Right atrium auricular region (tissue), 2 donors: ENCODE measurements around the gene SYCE1L. TPM values are rescaled to one million over a fixed set of nuclear protein-coding genes. Genes with fewer than 3 reads are reported as not detected.

Experiments used
- DNase-seq: peaks from one replicate; pipeline ENCODE4 v3.0.0-alpha.2; 2019; ENCODE audit warnings: low spot score
- H3K27ac ChIP-seq, 2 donors: fragments of 200-600 bp; sonication (generic); 1 replicate in 1 of 2; 2 replicates in 1 of 2; pipeline ENCODE4 v1.5.1; 2016 to 2019
- H3K27me3 ChIP-seq, 2 donors: fragments of 200-600 bp; sonication (generic); one replicate each; pipeline versions ENCODE4 v1.5.1 to v1.6.0; 2017 to 2019
- H3K36me3 ChIP-seq: fragments of 200-600 bp; sonication (generic); one replicate; pipeline ENCODE4 v1.5.1; 2016
- H3K4me1 ChIP-seq, 2 donors: fragments of 200-600 bp; sonication (generic); one replicate each; pipeline versions ENCODE4 v1.5.1 to v1.6.0; 2017 to 2019
- H3K4me3 ChIP-seq, 2 donors: fragments of 200-600 bp; sonication (generic); 1 replicate in 1 of 2; 2 replicates in 1 of 2; pipeline ENCODE4 v1.5.1; 2017 to 2019; ENCODE audit warnings: mild to moderate bottlenecking in 1 of 2, moderate library complexity in 1 of 2
- H3K9me3 ChIP-seq, 2 donors: fragments of 200-600 bp; sonication (generic); one replicate each; pipeline ENCODE4 v1.5.1; 2019
- CTCF ChIP-seq, 2 donors: fragments of 200-600 bp; sonication (generic); IDR thresholded peaks; one replicate each; pipeline ENCODE4 v1.5.1; 2019; ENCODE audit warnings: antibody characterized with exemption in 2 of 2
- total RNA-seq, 2 donors: library from RNA; depleted of rRNA; stranded (reverse); fragments of >200 nt; gene quantifications; one replicate each; pipeline ENCODE4 v1.1.0, GENCODE V29; 2016

Gene SYCE1L
- total RNA-seq, 2 donors from 2014 or later: 1.8 TPM; not detected in 1

- no peak for TF ChIP-seq CTCF (IDR thresholded peaks at IDR 0.05)
- no peaks in the 10 kb centered on the region for H3K27me3 ChIP-seq
- peaks cover 0 to 17% of the 10 kb centered on the region in 2 donors for H3K4me1 ChIP-seq
- H3K27ac ChIP-seq: no peak overlapping the region
- H3K36me3 ChIP-seq: no peaks in the 10 kb centered on the region
- no peak overlapping the region for H3K4me3 ChIP-seq
- DNase-seq: no peak
- no peaks in the 10 kb centered on the region for H3K9me3 ChIP-seq
These were observed 9.2 kb downstream of the SYCE1L start for GRCh38 chr16:77208382-77208781.

GRCh38 chr16:77211880-77212740, 12.9 kb downstream of the SYCE1L start:
- Histone ChIP-seq H3K36me3 (no peaks in the 10 kb centered on the region), H3K9me3 (no peaks in the 10 kb centered on the region), H3K27me3 (no peaks in the 10 kb centered on the region), H3K4me3 (peak overlapping the region; percentile 43 to 70), H3K27ac (peak overlapping the region; percentile 3 to 68), H3K4me1 (peaks cover 0 to 28% of the 10 kb centered on the region in 2 donors)
- peak; percentile 58 for DNase-seq
- TF ChIP-seq CTCF (IDR thresholded peaks at IDR 0.05): no peak

GRCh38 chr16:77212741-77213541, 13.7 kb downstream of the SYCE1L start:
- peaks cover 0 to 28% of the 10 kb centered on the region in 2 donors for H3K4me1 ChIP-seq
- peak; percentile 61 for DNase-seq
- H3K27ac ChIP-seq: peak overlapping the region; percentile 3 to 68

GRCh38 chr16:77213542-77214106, 14.4 kb downstream of the SYCE1L start:
- TF ChIP-seq CTCF (IDR thresholded peaks at IDR 0.05): no peak
- Histone ChIP-seq H3K4me1 (peaks cover 0 to 28% of the 10 kb centered on the region in 2 donors), H3K36me3 (no peaks in the 10 kb centered on the region), H3K9me3 (no peaks in the 10 kb centered on the region), H3K4me3 (no peak overlapping the region), H3K27me3 (no peaks in the 10 kb centered on the region), H3K27ac (no peak overlapping the region)
- DNase-seq: peak; percentile 69

More at GRCh38 chr16:77212741-77213541, 13.7 kb downstream of the SYCE1L start:
- H3K27me3 ChIP-seq: no peaks in the 10 kb centered on the region
- H3K9me3 ChIP-seq: no peaks in the 10 kb centered on the region
- peak overlapping the region; percentile 43 to 70 for H3K4me3 ChIP-seq
- TF ChIP-seq CTCF (IDR thresholded peaks at IDR 0.05): no peak
- no peaks in the 10 kb centered on the region for H3K36me3 ChIP-seq

DNA sequence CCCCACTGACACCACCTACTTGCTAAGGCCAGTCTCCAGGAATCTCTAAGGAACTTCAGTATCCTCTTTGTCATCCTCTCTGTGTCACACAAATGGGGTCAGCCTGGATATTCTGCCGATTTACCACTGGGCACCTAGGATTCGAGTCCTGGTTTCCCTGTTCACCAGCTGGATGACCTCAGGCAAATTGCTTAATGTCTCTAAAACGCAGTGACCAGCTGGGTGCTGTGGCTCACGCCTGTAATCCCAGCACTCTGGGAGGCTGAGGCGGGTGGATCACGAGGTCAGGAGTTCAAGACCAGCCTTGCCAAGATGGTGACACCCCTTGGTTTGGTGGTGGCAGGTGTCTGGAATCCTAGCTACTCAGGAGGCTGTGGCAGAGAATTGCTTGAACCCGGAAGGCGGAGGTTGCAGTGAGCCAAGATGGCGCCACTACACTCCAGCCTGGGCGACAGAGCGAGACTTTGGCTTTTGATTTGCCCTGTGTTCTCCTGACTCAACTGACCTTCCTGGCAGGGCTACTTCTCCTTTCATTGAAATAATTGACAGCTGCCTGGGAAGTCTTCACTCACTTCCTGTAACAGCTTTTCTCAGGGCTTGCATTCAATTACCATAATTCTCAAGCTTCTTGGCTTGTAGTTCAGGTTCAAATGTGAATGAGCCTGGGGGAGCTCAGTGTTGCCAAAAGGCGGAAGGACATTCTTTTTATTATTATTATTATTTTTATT, 15.4 kb downstream of the SYCE1L start:
- no peak overlapping the region for H3K4me3 ChIP-seq
- H3K27me3 ChIP-seq: no peaks in the 10 kb centered on the region
- DNase-seq: peak; percentile 50
- TF ChIP-seq CTCF (IDR thresholded peaks at IDR 0.05): no peak
- no peak overlapping the region for H3K27ac ChIP-seq
- peaks cover 0 to 28% of the 10 kb centered on the region in 2 donors for H3K4me1 ChIP-seq
- H3K9me3 ChIP-seq: no peaks in the 10 kb centered on the region
- no peaks in the 10 kb centered on the region for H3K36me3 ChIP-seq
